Peyer's patch (tissue), 4 donors: ENCODE data around the gene ANKRD45.

ENCODE experiments used
- CTCF ChIP-seq, 6 experiments: fragments of 450-650 bp in 4 of 6; fragments of 200-600 bp in 2 of 6; sonication (generic) in 1 of 6; IDR thresholded peaks; one replicate each; pipeline ENCODE4 v1.5.1; 2017 to 2019; ENCODE audit warnings: antibody characterized with exemption in 6 of 6, mild to moderate bottlenecking in 3 of 6, moderate library complexity in 1 of 6
- POLR2A ChIP-seq, 2 donors: fragments of 450-650 bp; IDR thresholded peaks; one replicate each; pipeline ENCODE4 v1.5.1; 2017; ENCODE audit warnings: antibody characterized with exemption in 2 of 2, mild to moderate bottlenecking in 2 of 2, moderate library complexity in 2 of 2

GRCh38 chr1:173688300-173688699 lies 18.6 kb upstream of the ANKRD45 start:
- no peak for TF ChIP-seq CTCF (IDR thresholded peaks at IDR 0.05)
- TF ChIP-seq POLR2A (IDR thresholded peaks at IDR 0.05): no peak
